MM.1S (cell line): Measurements from ENCODE around the gene GPR108.

Experiments used
- CTCF ChIP-seq: fragments of 300-600 bp; sonication (generic); IDR thresholded peaks from 2 replicates; pipeline ENCODE4 v1.5.1; 2016; ENCODE audit warnings: antibody characterized with exemption, low read length, mixed read lengths
- EZH2 ChIP-seq: fragments of 300-600 bp; sonication (generic); optimal IDR thresholded peaks from 2 replicates; pipeline ENCODE3; 2017; ENCODE audit warnings: low read depth, mild to moderate bottlenecking, antibody characterized with exemption, low read length, mixed read lengths

GRCh38 chr19:6693681-6694080 is 43.7 kb downstream of the GPR108 start:
- TF ChIP-seq CTCF (no peak), EZH2 (no peak)
